GM12878 (cell line): ENCODE data around the gene AGAP1. TPM values are rescaled to one million over a fixed set of nuclear protein-coding genes. Genes with fewer than 3 reads are reported as not detected.
"Not testable (repeated sequence)": the region's sequence is repeated elsewhere in the genome, so short reads cannot be mapped to it uniquely, and the experiment has no call there.

Experiments
- ATAC-seq: fragments of 200-7000 bp; cut with Tn5 transposase; 3 replicates; pipeline ENCODE4 v1.9.1; 2020; ENCODE audit warnings: mild to moderate bottlenecking, moderate library complexity
- BruUV-seq: library from RNA; stranded (reverse); fragments of 400-500 nt; replicated peaks from 2 replicates; lab custom pipeline; 2021; lab: Mats Ljungman, UMichigan
- CTCF ChIA-PET: fragments of 300-600 bp; sonication (Branson Sonifier 250); formaldehyde crosslinking; extraction: SDS; loops from one replicate; lab custom pipeline; 2021; ENCODE audit warnings: inconsistent platforms; lab: Yijun Ruan, JAX
- POLR2A ChIA-PET: fragments of 350-600 bp; formaldehyde crosslinking; extraction: SDS; loops from one replicate; lab custom pipeline; 2021; ENCODE audit warnings: inconsistent platforms; lab: Charles Lee
- RAD21 ChIA-PET: fragments of 300-600 bp; sonication (Branson Sonifier 250); formaldehyde crosslinking; loops from one replicate; lab custom pipeline; 2023; ENCODE audit warnings: antibody characterized with exemption; ENCODE audit not compliant: unreplicated experiment; lab: Charles Lee
- SMC1A ChIA-PET: fragments of 300-600 bp; sonication (Branson Sonifier 250); formaldehyde crosslinking; loops from one replicate; lab custom pipeline; 2023; ENCODE audit not compliant: unreplicated experiment, uncharacterized antibody; lab: Charles Lee
- DNase-seq: peaks from one replicate; pipeline ENCODE4 v3.0.0-alpha.2; 2011; ENCODE audit warnings: low read depth, low spot score
- FAIRE-seq: peaks from 3 replicates; lab custom pipeline; 2011; peaks lifted over from hg19 to GRCh38; lab: Jason Lieb, UNC
- H2AFZ ChIP-seq: 2 replicates; pipeline ENCODE4 v1.6.0; 2011; ENCODE audit warnings: low read depth, low read length, control low read depth; ENCODE audit not compliant: control insufficient read depth
- H3K27ac ChIP-seq: 2 replicates; pipeline ENCODE4 v1.5.1; 2011; ENCODE audit warnings: control low read depth; ENCODE audit not compliant: control insufficient read depth, insufficient read depth
- H3K27me3 ChIP-seq, 2 experiments: replicated peaks in 1 of 2; 2 replicates each; pipeline versions ENCODE4 v1.6.0 to v1.6.1; 2011; ENCODE audit warnings: low read length in 1 of 2; ENCODE audit not compliant: control insufficient read depth in 2 of 2, insufficient read depth in 2 of 2
- H3K36me3 ChIP-seq, 2 experiments: 2 replicates each; pipeline ENCODE4 v1.5.1; 2011; ENCODE audit warnings: low read length in 1 of 2; ENCODE audit not compliant: control insufficient read depth in 2 of 2, insufficient read depth in 2 of 2
- H3K4me1 ChIP-seq: 2 replicates; pipeline ENCODE4 v1.6.1; 2011; ENCODE audit warnings: mild to moderate bottlenecking, low read length, moderate library complexity, mixed read lengths; ENCODE audit not compliant: control insufficient read depth, insufficient read depth
- H3K4me2 ChIP-seq: 2 replicates; pipeline ENCODE4 v1.6.0; 2011; ENCODE audit warnings: control low read depth; ENCODE audit not compliant: control insufficient read depth, insufficient read depth
- H3K4me3 ChIP-seq: fragments of 200-600 bp; sonication (generic); 2 replicates; pipeline ENCODE4 v1.5.1; 2016
- H3K79me2 ChIP-seq: 2 replicates; pipeline ENCODE4 v1.6.0; 2011; ENCODE audit warnings: low read length; ENCODE audit not compliant: control insufficient read depth, insufficient read depth
- H3K9ac ChIP-seq: 2 replicates; pipeline ENCODE4 v1.8.0; 2011; ENCODE audit warnings: low read length, control low read depth, mixed read lengths; ENCODE audit not compliant: control insufficient read depth, insufficient read depth
- H3K9me3 ChIP-seq: replicated peaks from 3 replicates; pipeline ENCODE4 v1.5.1; 2011; ENCODE audit warnings: mild to moderate bottlenecking, low read length; ENCODE audit not compliant: control insufficient read depth, insufficient read depth
- H4K20me1 ChIP-seq: 2 replicates; pipeline ENCODE4 v1.6.0; 2011; ENCODE audit not compliant: control insufficient read depth, insufficient read depth
- E2F8 ChIP-seq: fragments of 450-650 bp; IDR thresholded peaks from 2 replicates; pipeline ENCODE4 v1.6.1; 2018; ENCODE audit warnings: mild to moderate bottlenecking, low read depth, moderate library complexity; ENCODE audit not compliant: partially characterized antibody
- EP300 ChIP-seq, 2 experiments: fragments of 150-350 bp in 1 of 2; IDR thresholded peaks; 2 replicates each; pipeline ENCODE4 v1.6.1; 2011 to 2012; ENCODE audit warnings: low read depth in 2 of 2, low read length in 2 of 2, borderline replicate concordance in 1 of 2, improper control_type of control experiment in 1 of 2, inconsistent platforms in 1 of 2; ENCODE audit not compliant: control insufficient read depth in 1 of 2
- FOXM1 ChIP-seq: IDR thresholded peaks from 2 replicates; pipeline ENCODE4 v1.6.1; 2012; ENCODE audit warnings: low read depth, mild to moderate bottlenecking, inconsistent platforms, low read length, moderate library complexity
- GATAD2B ChIP-seq: fragments of 450-650 bp; conservative IDR thresholded peaks from 2 replicates; pipeline ENCODE4 v1.6.1; 2017; ENCODE audit warnings: low read depth, mild to moderate bottlenecking, moderate library complexity
- IKZF2 ChIP-seq, 2 experiments: fragments of 450-650 bp; IDR thresholded peaks; 2 replicates each; pipeline ENCODE4 v1.6.1; 2017; ENCODE audit warnings: mild to moderate bottlenecking in 2 of 2, moderate library complexity in 2 of 2
- NFXL1 ChIP-seq: fragments of 450-650 bp; IDR thresholded peaks from 2 replicates; pipeline ENCODE4 v1.6.1; 2017; ENCODE audit warnings: antibody characterized with exemption, mild to moderate bottlenecking, borderline replicate concordance
- SMC3 ChIP-seq: IDR thresholded peaks from 2 replicates; pipeline ENCODE4 v1.6.1; 2011; ENCODE audit warnings: low read length, improper control_type of control experiment, borderline replicate concordance
- ZNF274 ChIP-seq: IDR thresholded peaks from one replicate; pipeline ENCODE4 v1.8.0; 2011; ENCODE audit not compliant: insufficient read length, insufficient read depth
- ZNF592 ChIP-seq: fragments of 450-650 bp; IDR thresholded peaks from 2 replicates; pipeline ENCODE4 v1.6.1; 2017; ENCODE audit warnings: mild to moderate bottlenecking, moderate library complexity
- WGBS: methylation state at CpG from one replicate; pipeline ENCODE4 v1.1.6; 2016; ENCODE audit warnings: low lambda C conversion rate; ENCODE audit not compliant: insufficient replicate concordance, insufficient coverage; ENCODE audit errors: missing lambda C conversion rate; 5-methylcytosine and 5-hydroxymethylcytosine counted together
- in situ Hi-C: fragments of 300-500 bp; cut with MboI; formaldehyde crosslinking; loops from 9 replicates; pipeline ENCODE4 v1.14.3; 2018; ENCODE audit warnings: mixed read lengths
- intact Hi-C: fragments of 100-400 bp; cut with micrococcal nuclease; formaldehyde crosslinking; loops from one replicate; pipeline ENCODE4 v1.14.2; 2022; ENCODE audit not compliant: unreplicated experiment
- polyA plus RNA-seq, 11 experiments: library from polyadenylated mRNA; depleted of rRNA in 4 of 11; unstranded in 6 of 11; stranded (reverse) in 5 of 11; fragments of >200 nt; fragmentation: Nextera tagmentation in 4 of 11; fragmentation: Illumina TruSeq in 1 of 11; extraction: Ambion mirVana in 4 of 11; extraction: Trizol in 1 of 11; gene quantifications; 1 replicate in 1 of 11; 2 replicates in 10 of 11; pipeline versions ENCODE4 v1.2.1 to v1.2.3, GENCODE V29; 2011 to 2016; ENCODE audit warnings: inconsistent platforms in 2 of 11, missing spikeins in 2 of 11, low read depth in 1 of 11
- total RNA-seq, 4 experiments: library from RNA; depleted of rRNA in 3 of 4; stranded (reverse); fragments of >200 nt in 3 of 4; fragmentation: Illumina TruSeq in 1 of 4; extraction: Trizol in 1 of 4; gene quantifications; 2 replicates each; pipeline versions ENCODE4 v1.2.1 to v1.2.3, GENCODE V29; 2013 to 2021

AGAP1 gene
- total and polyA plus RNA-seq, 10 of the 15 experiments (the other 5 are each of a cell fraction or from before 2014, with no cell fraction given) = 0.05 to 0.15 (median 0.06) TPM; not detected in 7

GRCh38 chr2:235601960-235602704 lies 108.3 kb downstream of the AGAP1 start:
- Histone ChIP-seq H3K27ac (no peak overlapping the region), H3K4me3 (no peak overlapping the region), H2AFZ (no peak overlapping the region), H3K4me2 (no peak overlapping the region), H3K9me3 (no peaks in the 10 kb centered on the region; the same call in 2 of the 3 replicates), H4K20me1 (no peaks in the 10 kb centered on the region), H3K79me2 (no peaks in the 10 kb centered on the region), H3K27me3 (no peaks in the 10 kb centered on the region), H3K9ac (no peak overlapping the region), H3K4me1 (no peaks in the 10 kb centered on the region), H3K36me3 (no peaks in the 10 kb centered on the region)
- in situ Hi-C loops (no loop called here), intact Hi-C loops (no loop called here)
- no TSS peak for BruUV-seq
- ATAC-seq = no peak
- ChIA-PET POLR2A (no interaction called here), SMC1A (no interaction called here), CTCF (no interaction called here), RAD21 (no interaction called here)
- 39% methylated on average over 12 of the region's 12 CpGs for WGBS
- TF ChIP-seq NFXL1 (no peak), ZNF592 (no peak), EP300 (IDR thresholded peaks at IDR 0.05; ENCODE audit: borderline replicate concordance in 1 of 2, control insufficient read depth in 1 of 2, low read depth in 2 of 2, low read length in 2 of 2) (no peak), E2F8 (no peak), GATAD2B (no peak), ZNF274 (no peak), FOXM1 (no peak), IKZF2 (IDR thresholded peaks at IDR 0.05) (no peak), SMC3 (no peak)
- no peak for FAIRE-seq
- DNase-seq = no peak

- H3K79me2 ChIP-seq, DNase-seq, intact Hi-C loops, H3K36me3 ChIP-seq, H3K9ac ChIP-seq, H3K4me1 ChIP-seq, in situ Hi-C loops, H3K4me2 ChIP-seq, H2AFZ ChIP-seq, H3K27ac ChIP-seq, H4K20me1 ChIP-seq, ATAC-seq, RAD21 ChIA-PET, POLR2A ChIA-PET, H3K27me3 ChIP-seq, SMC1A ChIA-PET, CTCF ChIA-PET, BruUV-seq, H3K9me3 ChIP-seq, FAIRE-seq, H3K4me3 ChIP-seq: not testable (repeated sequence)
- WGBS = 39% methylated on average over 7 of the region's 7 CpGs
Observed at GRCh38 chr2:235602971-235603370, 109.1 kb downstream of the AGAP1 start.
